Endothelial cell of umbilical vein (primary cell): ENCODE results near the gene POU6F1. TPM values are rescaled to one million over a fixed set of nuclear protein-coding genes. Genes with fewer than 3 reads are reported as not detected.

Source experiments
- BruUV-seq: library from RNA; stranded (reverse); fragments of 400-500 nt; replicated peaks from 2 replicates; lab custom pipeline; 2021; lab: Mats Ljungman, UMichigan
- CTCF ChIA-PET: fragments of 300-600, 350-600 bp; sonication (Branson Sonifier 250); formaldehyde crosslinking; loops from one replicate; lab custom pipeline; 2021; ENCODE audit warnings: antibody characterized with exemption, inconsistent platforms; lab: Charles Lee
- POLR2A ChIA-PET: fragments of 300-600, 350-600 bp; sonication (Branson Sonifier 250); formaldehyde crosslinking; loops from one replicate; lab custom pipeline; 2021; ENCODE audit warnings: antibody characterized with exemption, inconsistent platforms; lab: Charles Lee
- DNase-seq: peaks from one replicate; pipeline ENCODE4 v3.0.0-alpha.2; 2011; ENCODE audit warnings: low read depth, low spot score
- FAIRE-seq: peaks from 2 replicates; lab custom pipeline; 2011; peaks lifted over from hg19 to GRCh38; lab: Jason Lieb, UNC
- H2AFZ ChIP-seq: 2 replicates; pipeline ENCODE4 v1.6.0; 2012; ENCODE audit warnings: low read depth, low read length, control low read depth, inconsistent platforms
- H3K27ac ChIP-seq: 2 replicates; pipeline ENCODE4 v1.5.1; 2011; ENCODE audit warnings: low read depth, mild to moderate bottlenecking, control low read depth, low read length, moderate library complexity; ENCODE audit not compliant: insufficient read depth
- H3K27me3 ChIP-seq, 2 experiments: 2 replicates each; pipeline versions ENCODE4 v1.6.0 to v1.6.1; 2011; ENCODE audit warnings: low read length in 2 of 2, mixed read lengths in 1 of 2; ENCODE audit not compliant: control insufficient read depth in 2 of 2, insufficient read depth in 2 of 2
- H3K36me3 ChIP-seq, 2 experiments: 2 replicates in 1 of 2; 3 replicates in 1 of 2; pipeline ENCODE4 v1.5.1; 2011; ENCODE audit warnings: low read length in 2 of 2, mild to moderate bottlenecking in 1 of 2, moderate library complexity in 1 of 2; ENCODE audit not compliant: control insufficient read depth in 2 of 2, insufficient read depth in 2 of 2; ENCODE audit errors: extremely low read depth in 1 of 2
- H3K4me1 ChIP-seq: 3 replicates; pipeline ENCODE4 v1.5.1; 2011; ENCODE audit warnings: mild to moderate bottlenecking, low read length; ENCODE audit not compliant: control insufficient read depth, insufficient read depth; ENCODE audit errors: extremely low read depth
- H3K4me2 ChIP-seq: 2 replicates; pipeline ENCODE4 v1.6.1; 2011; ENCODE audit warnings: low read length, control low read depth, mixed read lengths; ENCODE audit not compliant: insufficient read depth
- H3K4me3 ChIP-seq, 3 experiments: fragments of 200-600 bp in 1 of 3; sonication (generic), shearing (Covaris generic) in 1 of 3; replicated peaks in 1 of 3; 2 replicates each; pipeline ENCODE4 v1.5.1; 2011 to 2016; ENCODE audit warnings: control low read depth in 3 of 3, low read length in 3 of 3, mild to moderate bottlenecking in 2 of 3, inconsistent platforms in 1 of 3, low read depth in 1 of 3, moderate library complexity in 1 of 3; ENCODE audit not compliant: insufficient read depth in 1 of 3
- H3K79me2 ChIP-seq: 2 replicates; pipeline ENCODE4 v1.6.0; 2012; ENCODE audit warnings: low read length, inconsistent platforms; ENCODE audit not compliant: control insufficient read depth, insufficient read depth
- H3K9ac ChIP-seq: replicated peaks from 2 replicates; pipeline ENCODE3; 2011; ENCODE audit warnings: low read length, control low read depth; ENCODE audit not compliant: insufficient read depth; ENCODE audit errors: extremely low read depth
- H3K9me1 ChIP-seq: replicated peaks from 3 replicates; pipeline ENCODE4 v1.6.0; 2011; ENCODE audit warnings: mild to moderate bottlenecking, low read length; ENCODE audit not compliant: control insufficient read depth, insufficient read depth; ENCODE audit errors: extremely low read depth
- H3K9me3 ChIP-seq: replicated peaks from 2 replicates; pipeline ENCODE4 v1.5.1; 2012; ENCODE audit warnings: low read length, inconsistent platforms; ENCODE audit not compliant: control insufficient read depth, insufficient read depth
- H4K20me1 ChIP-seq: replicated peaks from 2 replicates; pipeline ENCODE3; 2011; ENCODE audit warnings: mild to moderate bottlenecking, low read length; ENCODE audit not compliant: control insufficient read depth, insufficient read depth; ENCODE audit errors: extremely low read depth
- EZH2 ChIP-seq: IDR thresholded peaks from 2 replicates; pipeline ENCODE4 v1.6.1; 2012; ENCODE audit warnings: borderline replicate concordance, low read depth, mild to moderate bottlenecking, moderate library complexity, low read length, inconsistent platforms; ENCODE audit not compliant: severe bottlenecking
- FOS ChIP-seq: IDR thresholded peaks from 2 replicates; pipeline ENCODE4 v1.6.1; 2011; ENCODE audit warnings: mild to moderate bottlenecking, low read length, moderate library complexity, borderline replicate concordance; ENCODE audit not compliant: insufficient read depth
- GATA2 ChIP-seq: IDR thresholded peaks from 2 replicates; pipeline ENCODE4 v1.7.0; 2011; ENCODE audit warnings: low read depth, mild to moderate bottlenecking, moderate library complexity, mixed read lengths, low read length; ENCODE audit not compliant: insufficient read length, insufficient read depth
- JUN ChIP-seq: IDR thresholded peaks from 2 replicates; pipeline ENCODE4 v1.6.1; 2011; ENCODE audit warnings: borderline replicate concordance, low read depth; ENCODE audit not compliant: insufficient read length, insufficient read depth
- MYC ChIP-seq: IDR thresholded peaks from one replicate; pipeline ENCODE4 v1.6.1; 2011; ENCODE audit warnings: mild to moderate bottlenecking, low read depth, low read length
- POLR2A ChIP-seq: IDR thresholded peaks from 2 replicates; pipeline ENCODE4 v1.6.1; 2012; ENCODE audit warnings: low read depth, mild to moderate bottlenecking, control low read depth, low read length
- POLR2AphosphoS5 ChIP-seq: IDR thresholded peaks from 2 replicates; pipeline ENCODE4 v1.6.1; 2012; ENCODE audit warnings: low read depth, mild to moderate bottlenecking, control low read depth, low read length, moderate library complexity; ENCODE audit not compliant: insufficient read depth
- dilution Hi-C: fragments of 300-500 bp; cut with MboI; formaldehyde crosslinking; loops from one replicate; pipeline ENCODE4 v1.15.0; 2019; ENCODE audit warnings: low sequenced_read_pairs; ENCODE audit not compliant: extremely low pct_ligation_motif_present
- intact Hi-C: fragments of 100-400 bp; cut with micrococcal nuclease; formaldehyde crosslinking; loops from one replicate; pipeline ENCODE4 v1.10.0; 2022
- polyA plus RNA-seq, 4 experiments: library from polyadenylated mRNA; depleted of rRNA in 3 of 4; stranded (reverse) in 3 of 4; unstranded in 1 of 4; fragments of >200 nt; gene quantifications; 2 replicates each; pipeline versions ENCODE4 v1.2.1 to v1.2.3, GENCODE V29; 2011 to 2012; ENCODE audit warnings: missing spikeins in 1 of 4
- small RNA-seq: library from RNA; depleted of rRNA; stranded (forward); fragments of <200 nt; gene quantifications from one replicate; pipeline ENCODE3, GENCODE V24; 2012; ENCODE audit warnings: low replicate concordance, low read depth; ENCODE audit not compliant: insufficient read depth, insufficient read length
- total RNA-seq: library from RNA; stranded (reverse); gene quantifications from 2 replicates; pipeline ENCODE4 v1.2.3, GENCODE V29; 2021
- TF ChIP-seq, protein P1 (sequence below), 2 donors: IDR thresholded peaks; 1 replicate in 1 of 2; 2 replicates in 1 of 2; pipeline ENCODE4 v1.5.1; 2011; ENCODE audit warnings: low read length in 2 of 2, mild to moderate bottlenecking in 2 of 2, moderate library complexity in 2 of 2, control low read depth in 1 of 2, inconsistent platforms in 1 of 2, low read depth in 1 of 2; ENCODE audit not compliant: insufficient read depth in 1 of 2; ENCODE audit errors: extremely low read depth in 1 of 2
- TF ChIP-seq, protein P2 (sequence below): IDR thresholded peaks from 2 replicates; pipeline ENCODE4 v1.6.1; 2011; ENCODE audit not compliant: insufficient read depth, insufficient read length

The POU6F1 gene
- total and polyA plus RNA-seq, 2 donors (not counting 3 experiments of a cell fraction or from before 2014, with no cell fraction given): 5.4 to 14.4 TPM

DNA sequence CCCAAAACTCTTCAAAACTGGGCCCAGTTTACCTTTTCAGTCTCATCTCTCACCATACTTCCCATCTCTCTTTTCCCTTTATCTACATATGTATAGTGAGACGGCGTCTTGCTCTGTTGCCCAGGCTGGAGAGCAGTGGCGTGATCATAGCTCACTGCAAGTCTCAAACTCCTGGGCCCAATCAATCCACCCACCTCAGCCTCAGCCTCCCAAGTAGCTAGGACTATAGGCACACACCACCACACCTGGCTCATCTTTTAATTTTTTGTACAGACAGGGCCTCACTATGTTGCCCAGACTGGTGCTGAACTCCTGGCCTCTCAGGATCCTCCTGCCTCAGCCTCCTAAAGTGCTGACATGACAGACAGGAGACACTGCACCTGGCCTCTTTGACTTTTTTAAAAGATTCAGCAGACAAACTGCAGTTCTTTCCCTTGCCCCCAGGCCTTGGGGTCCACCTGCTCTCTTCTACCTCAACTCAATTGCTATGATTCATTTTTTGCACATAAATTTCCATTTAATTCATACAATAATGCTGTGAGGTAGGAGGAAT, 78.5 kb downstream of the POU6F1 start:
- Histone ChIP-seq H2AFZ (no peak overlapping the region), H4K20me1 (no peaks in the 10 kb centered on the region), H3K27me3 (no peaks in the 10 kb centered on the region), H3K79me2 (peaks cover 6% of the 10 kb centered on the region), H3K4me3 (no peak overlapping the region), H3K27ac (no peak overlapping the region), H3K4me1 (no peaks in the 10 kb centered on the region), H3K4me2 (no peak overlapping the region), H3K9ac (no peak overlapping the region), H3K9me3 (no peaks in the 10 kb centered on the region), H3K36me3 (no peaks in the 10 kb centered on the region), H3K9me1 (no peaks in the 10 kb centered on the region)
- BruUV-seq: no TSS peak
- dilution Hi-C loops: no loop called here
- ChIA-PET CTCF (interaction anchor here (1.0 to 1.3 kb wide), 2 partner anchors 32 to 122 kb away, joined by 3 read pairs; no protein-coding TSS in a partner anchor), POLR2A (no interaction called here)
- FAIRE-seq (no peak), DNase-seq (no peak)
- intact Hi-C loops: no loop called here
- TF ChIP-seq POLR2A: no peak
- TF ChIP-seq GATA2: no peak
- TF ChIP-seq, protein P1, sequence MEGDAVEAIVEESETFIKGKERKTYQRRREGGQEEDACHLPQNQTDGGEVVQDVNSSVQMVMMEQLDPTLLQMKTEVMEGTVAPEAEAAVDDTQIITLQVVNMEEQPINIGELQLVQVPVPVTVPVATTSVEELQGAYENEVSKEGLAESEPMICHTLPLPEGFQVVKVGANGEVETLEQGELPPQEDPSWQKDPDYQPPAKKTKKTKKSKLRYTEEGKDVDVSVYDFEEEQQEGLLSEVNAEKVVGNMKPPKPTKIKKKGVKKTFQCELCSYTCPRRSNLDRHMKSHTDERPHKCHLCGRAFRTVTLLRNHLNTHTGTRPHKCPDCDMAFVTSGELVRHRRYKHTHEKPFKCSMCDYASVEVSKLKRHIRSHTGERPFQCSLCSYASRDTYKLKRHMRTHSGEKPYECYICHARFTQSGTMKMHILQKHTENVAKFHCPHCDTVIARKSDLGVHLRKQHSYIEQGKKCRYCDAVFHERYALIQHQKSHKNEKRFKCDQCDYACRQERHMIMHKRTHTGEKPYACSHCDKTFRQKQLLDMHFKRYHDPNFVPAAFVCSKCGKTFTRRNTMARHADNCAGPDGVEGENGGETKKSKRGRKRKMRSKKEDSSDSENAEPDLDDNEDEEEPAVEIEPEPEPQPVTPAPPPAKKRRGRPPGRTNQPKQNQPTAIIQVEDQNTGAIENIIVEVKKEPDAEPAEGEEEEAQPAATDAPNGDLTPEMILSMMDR (IDR thresholded peaks at IDR 0.05; ENCODE audit: extremely low read depth in 1 of 2, insufficient read depth in 1 of 2, low read depth in 1 of 2, low read length in 2 of 2): no peak
- no peak for TF ChIP-seq POLR2AphosphoS5
- no peak for TF ChIP-seq JUN
- TF ChIP-seq MYC: no peak
- no peak for TF ChIP-seq EZH2
- TF ChIP-seq FOS: no peak
- TF ChIP-seq, protein P2, sequence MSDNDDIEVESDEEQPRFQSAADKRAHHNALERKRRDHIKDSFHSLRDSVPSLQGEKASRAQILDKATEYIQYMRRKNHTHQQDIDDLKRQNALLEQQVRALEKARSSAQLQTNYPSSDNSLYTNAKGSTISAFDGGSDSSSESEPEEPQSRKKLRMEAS: no peak

Small RNA genes lying within 50 kb of the gene (small RNA-seq; reads per million reads assigned to genes)
- gene RF00019: not detected
- gene RNU6-199P: not detected

Other genes with a start within 250 kb of the POU6F1 start
- gene SLC11A2, start 191.7 kb downstream of the POU6F1 start, total RNA-seq: 41.1 and 56.4 TPM in 2 replicates
- 42.3 and 47.5 TPM in 2 replicates for gene SLC11A2, start 191.7 kb downstream of the POU6F1 start, polyA plus RNA-seq
- gene LETMD1, start 169.7 kb downstream of the POU6F1 start, total RNA-seq: 33.8 and 38.9 TPM in 2 replicates
- 43.4 and 47.7 TPM in 2 replicates for gene LETMD1, start 169.7 kb downstream of the POU6F1 start, polyA plus RNA-seq
- 42.1 and 49.7 TPM in 2 replicates for gene CSRNP2, start 134.5 kb downstream of the POU6F1 start, total RNA-seq
- 23.3 and 24.2 TPM in 2 replicates for gene CSRNP2, start 134.5 kb downstream of the POU6F1 start, polyA plus RNA-seq
- gene TFCP2, start 44.9 kb downstream of the POU6F1 start, total RNA-seq: 24.9 and 28.6 TPM in 2 replicates
- 7.1 and 10.2 TPM in 2 replicates for gene TFCP2, start 44.9 kb downstream of the POU6F1 start, polyA plus RNA-seq
- 177 TPM in 2 replicates for gene DAZAP2, start 20.8 kb upstream of the POU6F1 start, total RNA-seq
- 497 and 614 TPM in 2 replicates for gene DAZAP2, start 20.8 kb upstream of the POU6F1 start, polyA plus RNA-seq
- gene SMAGP, start 52.4 kb upstream of the POU6F1 start, total RNA-seq: 26.2 and 29.1 TPM in 2 replicates
- gene SMAGP, start 52.4 kb upstream of the POU6F1 start, polyA plus RNA-seq: 17.3 and 21.4 TPM in 2 replicates
- gene BIN2, start 106.1 kb upstream of the POU6F1 start, total RNA-seq: not detected in 2 replicates
- gene BIN2, start 106.1 kb upstream of the POU6F1 start, polyA plus RNA-seq: not detected in 2 replicates
- not detected in 2 replicates for gene CELA1, start 128.6 kb upstream of the POU6F1 start, total RNA-seq
- gene CELA1, start 128.6 kb upstream of the POU6F1 start, polyA plus RNA-seq: not detected in 2 replicates
- gene GALNT6, start 173.3 kb upstream of the POU6F1 start, total RNA-seq: 38.3 and 39.2 TPM in 2 replicates
- 13.8 and 18.7 TPM in 2 replicates for gene GALNT6, start 173.3 kb upstream of the POU6F1 start, polyA plus RNA-seq
- 7.1 and 9.7 TPM in 2 replicates for gene SLC4A8, start 206.8 kb upstream of the POU6F1 start, total RNA-seq
- gene SLC4A8, start 206.8 kb upstream of the POU6F1 start, polyA plus RNA-seq: 3.0 and 4.7 TPM in 2 replicates